OCI-LY3 (cell line): ENCODE data around the gene DHRS11.

ENCODE experiments used
- H2AFZ ChIP-seq: fragments of 200-600, 300-600 bp; shearing (Covaris generic); 2 replicates; pipeline ENCODE4 v1.6.0; 2014; ENCODE audit warnings: antibody characterized with exemption, low read depth, low read length
- H3K27ac ChIP-seq: fragments of 200-600, 300-600 bp; sonication (generic); 2 replicates; pipeline ENCODE4 v1.5.1; 2014; ENCODE audit warnings: mild to moderate bottlenecking, low read length, moderate library complexity, mixed read lengths
- H3K27me3 ChIP-seq: fragments of 200-600, 300-600 bp; sonication (generic); 2 replicates; pipeline ENCODE4 v1.6.1; 2014; ENCODE audit warnings: low read depth, low read length, mixed read lengths
- H3K36me3 ChIP-seq: fragments of 200-600, 300-600 bp; sonication (generic); replicated peaks from 2 replicates; pipeline ENCODE3; 2014; ENCODE audit warnings: low read depth, low read length, mixed read lengths
- H3K4me1 ChIP-seq: fragments of 300-600, 200-600 bp; sonication (generic); 2 replicates; pipeline ENCODE4 v1.6.1; 2014; ENCODE audit warnings: low read length, mixed read lengths
- H3K4me2 ChIP-seq: fragments of 200-600, 300-600 bp; sonication (generic); 2 replicates; pipeline ENCODE4 v1.6.1; 2014; ENCODE audit warnings: low read length, mixed read lengths
- H3K4me3 ChIP-seq: fragments of 300-600, 200-600 bp; sonication (generic); 2 replicates; pipeline ENCODE4 v1.5.1; 2014; ENCODE audit warnings: antibody characterized with exemption, mild to moderate bottlenecking, low read length, moderate library complexity
- H3K79me2 ChIP-seq: fragments of 300-600, 200-600 bp; shearing (Covaris generic); 2 replicates; pipeline ENCODE4 v1.6.1; 2014; ENCODE audit warnings: mild to moderate bottlenecking, low read length, mixed read lengths
- H3K9ac ChIP-seq: fragments of 300-600, 200-600 bp; shearing (Covaris generic); 2 replicates; pipeline ENCODE4 v1.6.0; 2014; ENCODE audit warnings: mild to moderate bottlenecking, low read length, moderate library complexity
- H3K9me3 ChIP-seq: fragments of 200-600, 300-600 bp; shearing (Covaris generic); 2 replicates; pipeline ENCODE4 v1.6.1; 2014; ENCODE audit warnings: low read length, mixed read lengths; ENCODE audit not compliant: insufficient read depth
- H4K20me1 ChIP-seq: fragments of 200-600, 300-600 bp; sonication (generic); 2 replicates; pipeline ENCODE4 v1.6.1; 2016; ENCODE audit warnings: low read length, mixed read lengths; ENCODE audit not compliant: insufficient read depth
- EZH2phosphoT487 ChIP-seq: fragments of 200-600 bp; shearing (Covaris generic); IDR thresholded peaks from 2 replicates; pipeline ENCODE4 v1.6.1; 2018; ENCODE audit warnings: antibody characterized with exemption, mixed run types, low read depth
- TF ChIP-seq, protein P1 (sequence below): fragments of 200-600, 300-600 bp; sonication (generic); IDR thresholded peaks from 2 replicates; pipeline ENCODE4 v1.5.1; 2014; ENCODE audit warnings: antibody characterized with exemption, low read length, low read depth

DHRS11 gene

DNA sequence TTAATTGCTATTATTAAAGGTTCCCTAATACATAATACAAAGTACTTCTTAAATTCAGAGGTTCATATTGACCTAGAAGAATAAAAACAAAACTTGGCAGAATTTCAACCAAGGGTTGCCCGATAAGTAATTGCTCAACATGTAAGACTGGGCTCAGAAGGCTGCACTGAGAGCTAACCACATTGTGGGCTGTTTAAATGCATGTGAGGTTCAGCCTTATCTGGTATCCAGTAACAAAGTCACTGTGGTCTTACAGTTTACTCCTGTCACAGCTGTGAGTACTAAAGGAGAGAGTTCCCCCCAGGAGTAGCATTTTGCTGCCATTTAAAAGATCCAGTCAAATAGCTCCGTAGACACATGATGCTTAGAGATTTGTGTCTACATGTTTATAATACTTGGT lies 1.6 kb upstream of the DHRS11 start:
- Histone ChIP-seq H3K4me1 (peaks cover 13% of the 10 kb centered on the region), H2AFZ (no peak overlapping the region), H3K79me2 (no peaks in the 10 kb centered on the region), H3K9ac (no peak overlapping the region), H3K27me3 (no peaks in the 10 kb centered on the region), H3K9me3 (no peaks in the 10 kb centered on the region), H4K20me1 (no peaks in the 10 kb centered on the region), H3K27ac (no peak overlapping the region), H3K36me3 (peaks cover 27% of the 10 kb centered on the region), H3K4me3 (no peak overlapping the region), H3K4me2 (no peak overlapping the region)
- TF ChIP-seq EZH2phosphoT487 = no peak
- TF ChIP-seq, protein P1, sequence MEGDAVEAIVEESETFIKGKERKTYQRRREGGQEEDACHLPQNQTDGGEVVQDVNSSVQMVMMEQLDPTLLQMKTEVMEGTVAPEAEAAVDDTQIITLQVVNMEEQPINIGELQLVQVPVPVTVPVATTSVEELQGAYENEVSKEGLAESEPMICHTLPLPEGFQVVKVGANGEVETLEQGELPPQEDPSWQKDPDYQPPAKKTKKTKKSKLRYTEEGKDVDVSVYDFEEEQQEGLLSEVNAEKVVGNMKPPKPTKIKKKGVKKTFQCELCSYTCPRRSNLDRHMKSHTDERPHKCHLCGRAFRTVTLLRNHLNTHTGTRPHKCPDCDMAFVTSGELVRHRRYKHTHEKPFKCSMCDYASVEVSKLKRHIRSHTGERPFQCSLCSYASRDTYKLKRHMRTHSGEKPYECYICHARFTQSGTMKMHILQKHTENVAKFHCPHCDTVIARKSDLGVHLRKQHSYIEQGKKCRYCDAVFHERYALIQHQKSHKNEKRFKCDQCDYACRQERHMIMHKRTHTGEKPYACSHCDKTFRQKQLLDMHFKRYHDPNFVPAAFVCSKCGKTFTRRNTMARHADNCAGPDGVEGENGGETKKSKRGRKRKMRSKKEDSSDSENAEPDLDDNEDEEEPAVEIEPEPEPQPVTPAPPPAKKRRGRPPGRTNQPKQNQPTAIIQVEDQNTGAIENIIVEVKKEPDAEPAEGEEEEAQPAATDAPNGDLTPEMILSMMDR = no peak

DNA sequence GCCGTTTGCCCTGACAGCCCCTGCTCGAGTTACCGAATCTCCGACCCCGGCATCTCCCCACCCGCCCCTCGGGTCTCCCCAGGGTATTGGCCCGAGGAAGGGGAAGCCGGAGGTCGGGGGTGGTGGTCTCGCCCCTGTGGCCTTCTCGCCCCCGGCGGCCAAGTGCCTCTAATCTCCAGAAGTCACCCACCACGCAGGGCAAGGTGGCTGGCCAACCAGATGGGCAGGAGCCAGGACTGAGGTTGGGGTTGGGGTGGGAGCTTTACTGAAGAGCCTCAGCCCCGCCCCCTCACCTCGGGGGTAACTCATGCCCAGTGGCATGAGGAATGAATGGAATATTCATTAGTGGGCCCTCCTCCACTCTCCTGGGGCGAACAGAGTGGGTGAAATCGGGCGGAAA lies 637 bp downstream of the DHRS11 start:
- Histone ChIP-seq H3K79me2 (no peaks in the 10 kb centered on the region), H3K27ac (no peak overlapping the region), H3K9me3 (no peaks in the 10 kb centered on the region), H3K4me3 (peak overlapping the region; percentile 82), H3K4me2 (peak overlapping the region; percentile 76), H3K36me3 (peaks cover 16% of the 10 kb centered on the region), H3K4me1 (peaks cover 13% of the 10 kb centered on the region), H3K27me3 (no peaks in the 10 kb centered on the region), H3K9ac (peak overlapping the region; percentile 74), H4K20me1 (no peaks in the 10 kb centered on the region), H2AFZ (no peak overlapping the region)
- no peak for TF ChIP-seq EZH2phosphoT487
- TF ChIP-seq, protein P1 = no peak

DNA sequence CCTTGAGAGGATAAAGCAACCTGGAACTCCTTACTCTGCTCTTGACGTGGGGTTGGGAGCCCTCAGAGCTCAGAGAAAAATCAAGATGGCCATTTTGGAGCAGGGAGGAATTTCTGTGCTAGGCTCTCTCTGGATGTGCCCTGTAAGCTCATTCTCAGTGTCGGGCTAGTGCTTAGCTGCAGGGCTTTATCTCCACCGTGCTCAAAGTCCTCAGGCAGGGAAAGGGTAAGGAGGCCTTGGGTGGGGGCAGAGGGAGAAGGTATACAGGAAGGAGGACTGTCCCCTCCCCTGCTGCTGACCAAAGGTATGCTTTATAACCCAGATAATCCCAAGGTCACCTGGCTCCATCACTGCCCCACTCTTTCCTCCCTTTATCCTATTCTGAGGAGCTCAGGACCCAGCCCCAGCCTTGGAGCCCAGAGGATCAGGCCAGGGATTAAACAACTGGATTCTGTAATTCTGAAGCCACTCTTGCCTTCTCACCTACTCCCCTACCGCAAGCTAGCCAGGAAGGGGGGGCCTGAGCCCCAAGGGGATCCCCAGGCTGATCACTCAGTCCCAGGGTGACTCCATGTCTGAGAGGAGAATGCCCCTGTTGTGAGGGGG lies 1.1 kb downstream of the DHRS11 start:
- Histone ChIP-seq H3K9ac (peak overlapping the region; percentile 74), H3K27me3 (no peaks in the 10 kb centered on the region), H3K79me2 (no peaks in the 10 kb centered on the region), H3K27ac (no peak overlapping the region), H3K9me3 (no peaks in the 10 kb centered on the region), H3K4me1 (peaks cover 13% of the 10 kb centered on the region), H2AFZ (no peak overlapping the region), H3K36me3 (peaks cover 13% of the 10 kb centered on the region), H3K4me2 (peak overlapping the region; percentile 76), H4K20me1 (no peaks in the 10 kb centered on the region), H3K4me3 (peak overlapping the region; percentile 82)
- no peak for TF ChIP-seq EZH2phosphoT487
- TF ChIP-seq, protein P1 = no peak

DNA sequence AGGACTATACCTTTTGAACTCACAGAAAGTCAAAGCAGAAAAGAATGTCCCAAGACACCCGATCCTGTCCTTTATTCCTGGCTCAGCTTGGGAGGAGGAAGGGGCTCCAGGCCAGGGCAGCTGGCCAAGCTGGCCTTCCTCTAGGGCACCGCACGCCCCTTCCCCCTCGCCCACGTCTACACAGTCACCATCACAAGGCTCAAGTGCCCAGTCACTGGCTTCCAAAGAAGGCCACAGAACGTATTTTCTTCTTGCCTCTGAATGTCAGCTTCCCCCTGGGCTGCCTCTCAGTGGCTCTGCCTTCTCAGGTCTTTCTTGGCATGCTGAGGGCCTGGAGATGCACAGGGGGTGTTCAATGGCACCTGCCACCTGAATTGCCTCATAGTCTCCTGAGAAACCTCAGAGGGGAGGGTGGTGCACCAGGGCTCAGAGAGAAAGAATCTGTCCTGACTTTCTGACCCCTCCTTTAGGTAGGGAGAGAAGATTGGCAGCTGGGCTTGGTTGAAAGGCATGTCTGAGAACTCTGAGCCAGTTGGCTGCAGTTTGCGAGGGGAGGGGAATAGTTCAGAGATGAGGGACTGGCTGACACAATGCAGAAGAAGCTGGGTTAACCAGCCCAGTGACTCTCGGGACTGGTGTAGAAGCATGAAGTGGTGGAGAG lies 2.1 kb downstream of the DHRS11 start:
- Histone ChIP-seq H3K4me1 (peaks cover 13% of the 10 kb centered on the region), H3K4me3 (no peak overlapping the region), H3K27ac (no peak overlapping the region), H3K4me2 (no peak overlapping the region), H3K9me3 (no peaks in the 10 kb centered on the region), H3K79me2 (no peaks in the 10 kb centered on the region), H3K9ac (no peak overlapping the region), H3K27me3 (no peaks in the 10 kb centered on the region), H4K20me1 (no peaks in the 10 kb centered on the region), H3K36me3 (peaks cover 11% of the 10 kb centered on the region), H2AFZ (no peak overlapping the region)
- TF ChIP-seq, protein P1 = no peak
- no peak for TF ChIP-seq EZH2phosphoT487
